ENCODE results near the gene TLE4.

Gene TLE4

GRCh38 chr9:79568337-79569101 is 3.2 kb upstream of the TLE4 start:
- no peak overlapping the region for H3K4me2 ChIP-seq (ENCODE audit: low read depth, low read length, poor library complexity, severe bottlenecking)

GRCh38 chr9:79569814-79570447 is 1.8 kb upstream of the TLE4 start:
- no peak for TF ChIP-seq EZH2phosphoT487 (conservative IDR thresholded peaks at IDR 0.05; ENCODE audit: low read length)
- TF ChIP-seq CTCF (IDR thresholded peaks at IDR 0.05; ENCODE audit: insufficient read depth, low read length, poor library complexity, severe bottlenecking), result no peak
- Histone ChIP-seq H3K36me3 (ENCODE audit: low read length) (peaks cover 5% of the 10 kb centered on the region; the same call in 1 of the 2 replicates), H2AFZ (ENCODE audit: low read depth, low read length, severe bottlenecking) (peak overlapping the region; percentile 82), H3K27me3 (ENCODE audit: low read length) (no peaks in the 10 kb centered on the region), H3K27ac (ENCODE audit: low read depth, low read length) (no peak overlapping the region), H3K9me3 (ENCODE audit: insufficient read depth, low read length) (no peaks in the 10 kb centered on the region), H3K9me2 (replicated peaks; ENCODE audit: insufficient read depth, low read length) (no peaks in the 10 kb centered on the region), H3K4me2 (ENCODE audit: low read depth, low read length, poor library complexity, severe bottlenecking) (peak overlapping the region; percentile 74), H3K4me3 (ENCODE audit: insufficient read depth, low read length, poor library complexity, severe bottlenecking) (no peak overlapping the region), H3K79me2 (ENCODE audit: insufficient read depth, low read length) (peaks cover 5% of the 10 kb centered on the region; the same call in 1 of the 2 replicates), H4K20me1 (ENCODE audit: low read depth, low read length) (no peaks in the 10 kb centered on the region), H3K9ac (ENCODE audit: low read length) (peak overlapping the region; percentile 68; the same call in 1 of the 2 replicates), H3F3A (ENCODE audit: insufficient read depth) (peaks cover 21% of the 10 kb centered on the region)

More at GRCh38 chr9:79568337-79569101, 3.2 kb upstream of the TLE4 start:
- no peaks in the 10 kb centered on the region for H3K9me2 ChIP-seq (replicated peaks; ENCODE audit: insufficient read depth, low read length)
- no peaks in the 10 kb centered on the region for H4K20me1 ChIP-seq (ENCODE audit: low read depth, low read length)
- no peaks in the 10 kb centered on the region for H3K27me3 ChIP-seq (ENCODE audit: low read length)
- H3K27ac ChIP-seq (ENCODE audit: low read depth, low read length), result no peak overlapping the region
- H3K36me3 ChIP-seq (ENCODE audit: low read length), result no peaks in the 10 kb centered on the region
- H3K9ac ChIP-seq (ENCODE audit: low read length), result no peak overlapping the region
- no peaks in the 10 kb centered on the region for H3K9me3 ChIP-seq (ENCODE audit: insufficient read depth, low read length)
- TF ChIP-seq EZH2phosphoT487 (conservative IDR thresholded peaks at IDR 0.05; ENCODE audit: low read length) (no peak), CTCF (IDR thresholded peaks at IDR 0.05; ENCODE audit: insufficient read depth, low read length, poor library complexity, severe bottlenecking) (peak; percentile 5)
- H3K4me3 ChIP-seq (ENCODE audit: insufficient read depth, low read length, poor library complexity, severe bottlenecking), result no peak overlapping the region
- peaks cover 7% of the 10 kb centered on the region for H3F3A ChIP-seq (ENCODE audit: insufficient read depth)
- H2AFZ ChIP-seq (ENCODE audit: low read depth, low read length, severe bottlenecking), result no peak overlapping the region
- H3K79me2 ChIP-seq (ENCODE audit: insufficient read depth, low read length), result peaks cover under 1% of the 10 kb centered on the region; the same call in 1 of the 2 replicates

DNA sequence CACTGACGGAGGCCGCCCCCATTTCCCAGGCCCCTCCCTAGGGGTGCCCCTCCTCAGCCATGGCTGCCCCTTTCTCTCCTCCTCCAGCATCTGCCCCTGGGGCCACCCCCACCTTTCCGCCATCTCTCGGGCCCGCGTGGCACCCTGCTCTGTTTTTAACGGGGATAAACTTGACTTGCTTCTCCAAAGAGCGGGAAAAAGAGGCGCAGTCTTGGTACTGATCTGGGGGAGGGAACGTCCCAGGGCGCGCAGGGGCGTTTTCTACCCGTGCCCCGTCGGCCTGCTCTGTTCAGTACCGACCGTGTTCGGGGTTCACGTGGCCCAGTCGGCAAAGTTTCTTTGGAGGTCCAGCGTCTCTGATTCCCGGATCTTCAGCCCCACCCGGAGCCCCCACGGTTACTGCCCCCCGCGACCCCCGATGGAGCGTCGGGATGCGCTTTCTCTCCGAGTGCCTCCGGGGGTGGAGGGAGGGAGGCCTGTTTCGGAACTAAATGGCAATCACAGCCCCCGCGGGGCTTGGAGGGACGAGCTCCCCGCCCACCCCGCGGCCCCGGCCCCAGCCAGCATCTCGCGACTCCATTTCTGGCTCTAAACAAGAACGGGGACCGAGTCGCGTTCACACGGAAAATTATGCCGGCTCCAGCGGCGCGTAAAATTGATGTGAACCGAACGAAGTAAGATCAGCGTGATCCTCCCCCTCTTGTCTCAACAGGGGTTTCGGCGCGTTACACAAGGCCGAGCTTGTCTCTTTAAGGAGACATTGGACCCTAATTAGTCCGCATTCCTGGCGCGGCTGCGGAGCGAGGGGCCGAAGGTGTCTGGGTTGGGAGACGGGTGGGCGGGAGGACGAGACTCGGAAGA is 1.1 kb upstream of the TLE4 start:
- Histone ChIP-seq H2AFZ (ENCODE audit: low read depth, low read length, severe bottlenecking) (peak overlapping the region; percentile 82), H3K9me2 (replicated peaks; ENCODE audit: insufficient read depth, low read length) (no peaks in the 10 kb centered on the region), H3K27ac (ENCODE audit: low read depth, low read length) (peak overlapping the region; percentile 62), H3K4me3 (ENCODE audit: insufficient read depth, low read length, poor library complexity, severe bottlenecking) (peak overlapping the region; percentile 64), H3K9me3 (ENCODE audit: insufficient read depth, low read length) (no peaks in the 10 kb centered on the region), H3K9ac (ENCODE audit: low read length) (peak overlapping the region; percentile 68), H3K79me2 (ENCODE audit: insufficient read depth, low read length) (peaks cover 5% of the 10 kb centered on the region; the same call in 1 of the 2 replicates), H3K4me2 (ENCODE audit: low read depth, low read length, poor library complexity, severe bottlenecking) (peak overlapping the region; percentile 74), H3K36me3 (ENCODE audit: low read length) (peaks cover 5% of the 10 kb centered on the region; the same call in 1 of the 2 replicates), H3F3A (ENCODE audit: insufficient read depth) (peaks cover 23% of the 10 kb centered on the region), H4K20me1 (ENCODE audit: low read depth, low read length) (no peaks in the 10 kb centered on the region), H3K27me3 (ENCODE audit: low read length) (no peaks in the 10 kb centered on the region)
- TF ChIP-seq EZH2phosphoT487 (conservative IDR thresholded peaks at IDR 0.05; ENCODE audit: low read length), result no peak
- TF ChIP-seq CTCF (IDR thresholded peaks at IDR 0.05; ENCODE audit: insufficient read depth, low read length, poor library complexity, severe bottlenecking), result no peak

Measured in SU-DHL-6 (cell line).